Hepatocyte (in vitro differentiated cells): ENCODE measurements around the gene TRIM44. TPM values are rescaled to one million over a fixed set of nuclear protein-coding genes. Genes with fewer than 3 reads are reported as not detected.

Source experiments
- DNase-seq: peaks from one replicate; pipeline ENCODE4 v3.0.0-alpha.2; 2016; ENCODE audit warnings: low spot score
- H2AFZ ChIP-seq: fragments of 200-600 bp; sonication (generic); 2 replicates; pipeline ENCODE4 v1.6.0; 2016; ENCODE audit warnings: antibody characterized with exemption, mild to moderate bottlenecking
- H3K27ac ChIP-seq: fragments of 200-600 bp; sonication (generic); 2 replicates; pipeline ENCODE4 v1.5.1; 2016; ENCODE audit warnings: mild to moderate bottlenecking
- H3K27me3 ChIP-seq: fragments of 200-600 bp; sonication (generic); 2 replicates; pipeline ENCODE4 v1.6.1; 2016
- H3K36me3 ChIP-seq: fragments of 200-600 bp; sonication (generic); replicated peaks from 2 replicates; pipeline ENCODE4 v1.5.1; 2016; ENCODE audit warnings: low read depth; ENCODE audit not compliant: insufficient read depth
- H3K4me1 ChIP-seq: fragments of 200-600 bp; sonication (generic); 2 replicates; pipeline ENCODE4 v1.5.1; 2016; ENCODE audit warnings: mild to moderate bottlenecking, moderate library complexity; ENCODE audit not compliant: insufficient read depth
- H3K4me2 ChIP-seq: fragments of 200-600 bp; sonication (generic); 2 replicates; pipeline ENCODE4 v1.6.0; 2016
- H3K4me3 ChIP-seq: fragments of 200-600 bp; sonication (generic); 2 replicates; pipeline ENCODE4 v1.5.1; 2016; ENCODE audit warnings: mild to moderate bottlenecking
- H3K79me2 ChIP-seq: fragments of 200-600 bp; sonication (generic); 2 replicates; pipeline ENCODE4 v1.6.0; 2017; ENCODE audit warnings: mild to moderate bottlenecking
- H3K9me2 ChIP-seq: fragments of 200-600 bp; sonication (generic); replicated peaks from 2 replicates; pipeline ENCODE4 v1.6.0; 2017; ENCODE audit warnings: mild to moderate bottlenecking; ENCODE audit not compliant: insufficient read depth
- H3K9me3 ChIP-seq: fragments of 200-600 bp; sonication (generic); 2 replicates; pipeline ENCODE4 v1.5.1; 2016; ENCODE audit warnings: low read depth, mild to moderate bottlenecking
- H4K20me1 ChIP-seq: fragments of 200-600 bp; sonication (generic); 2 replicates; pipeline ENCODE4 v1.6.0; 2016; ENCODE audit warnings: mild to moderate bottlenecking; ENCODE audit not compliant: insufficient read depth, poor library complexity, severe bottlenecking
- CTCF ChIP-seq: fragments of 200-600 bp; sonication (generic); IDR thresholded peaks from 2 replicates; pipeline ENCODE4 v1.5.1; 2016; ENCODE audit warnings: antibody characterized with exemption, mild to moderate bottlenecking; ENCODE audit not compliant: poor library complexity
- EZH2 ChIP-seq: fragments of 200-600 bp; sonication (generic); IDR thresholded peaks from 2 replicates; pipeline ENCODE4 v1.6.1; 2016; ENCODE audit warnings: antibody characterized with exemption, mild to moderate bottlenecking, borderline replicate concordance
- EZH2phosphoT487 ChIP-seq: fragments of 200-600 bp; sonication (generic); IDR thresholded peaks from one replicate; pipeline ENCODE4 v1.6.1; 2018; ENCODE audit warnings: antibody characterized with exemption, mild to moderate bottlenecking, low read depth, moderate library complexity; ENCODE audit not compliant: unreplicated experiment, severe bottlenecking
- WGBS: methylation state at CpG from one replicate; pipeline ENCODE4 v1.1.6; 2016; ENCODE audit warnings: low lambda C conversion rate; ENCODE audit errors: missing lambda C conversion rate; 5-methylcytosine and 5-hydroxymethylcytosine counted together
- polyA plus RNA-seq: library from polyadenylated mRNA; unstranded; fragments of >200 nt; fragmentation: Nextera tagmentation; extraction: Ambion mirVana; gene quantifications from 2 replicates; pipeline ENCODE4 v1.2.1, GENCODE V29; 2016
- total RNA-seq: library from RNA; depleted of rRNA; stranded (reverse); fragments of >200 nt; gene quantifications from 2 replicates; pipeline ENCODE4 v1.2.3, GENCODE V29; 2014

Gene TRIM44
- total and polyA plus RNA-seq, 2 experiments from 2014 or later = 20.8 to 43.2 TPM

GRCh38 chr11:35792148-35792845 is 129.7 kb downstream of the TRIM44 start:
- Histone ChIP-seq H2AFZ (no peak overlapping the region), H3K79me2 (peaks cover 32% of the 10 kb centered on the region), H3K9me3 (no peaks in the 10 kb centered on the region), H3K4me3 (no peak overlapping the region), H3K4me1 (peaks cover 7% of the 10 kb centered on the region), H3K4me2 (no peak overlapping the region), H3K9me2 (no peaks in the 10 kb centered on the region), H4K20me1 (peaks cover 6% of the 10 kb centered on the region), H3K36me3 (no peaks in the 10 kb centered on the region), H3K27ac (no peak overlapping the region), H3K27me3 (no peaks in the 10 kb centered on the region)
- WGBS = 87% methylated on average over 4 of the region's 4 CpGs
- no peak for DNase-seq
- TF ChIP-seq CTCF (no peak), EZH2 (no peak), EZH2phosphoT487 (no peak)

- WGBS = 93% methylated on average over 2 of the region's 2 CpGs
- Histone ChIP-seq H3K27me3 (no peaks in the 10 kb centered on the region), H3K27ac (no peak overlapping the region), H3K9me3 (no peaks in the 10 kb centered on the region), H2AFZ (no peak overlapping the region), H3K36me3 (no peaks in the 10 kb centered on the region), H3K4me1 (peaks cover 2% of the 10 kb centered on the region), H3K4me3 (no peak overlapping the region), H4K20me1 (peaks cover 6% of the 10 kb centered on the region), H3K4me2 (no peak overlapping the region), H3K9me2 (no peaks in the 10 kb centered on the region), H3K79me2 (peaks cover 28% of the 10 kb centered on the region)
- no peak for DNase-seq
- no peak for TF ChIP-seq CTCF
- TF ChIP-seq EZH2 = no peak
- no peak for TF ChIP-seq EZH2phosphoT487
Measured at GRCh38 chr11:35792846-35793192, 130.2 kb downstream of the TRIM44 start.

- Histone ChIP-seq H3K27me3 (no peaks in the 10 kb centered on the region), H3K4me2 (no peak overlapping the region), H3K4me3 (no peak overlapping the region), H3K36me3 (no peaks in the 10 kb centered on the region), H4K20me1 (peaks cover 6% of the 10 kb centered on the region), H3K9me2 (no peaks in the 10 kb centered on the region), H3K79me2 (peaks cover 19% of the 10 kb centered on the region), H3K4me1 (no peaks in the 10 kb centered on the region), H2AFZ (no peak overlapping the region), H3K9me3 (no peaks in the 10 kb centered on the region), H3K27ac (no peak overlapping the region)
- TF ChIP-seq EZH2 = no peak
- TF ChIP-seq EZH2phosphoT487 = no peak
- no peak for TF ChIP-seq CTCF
- DNase-seq = no peak
- 97% methylated on average over 2 of the region's 2 CpGs for WGBS
Measured at GRCh38 chr11:35794333-35794732, 131.8 kb downstream of the TRIM44 start.
